ENCODE data around the gene PKIG. TPM values are rescaled to one million over a fixed set of nuclear protein-coding genes. Genes with fewer than 3 reads are reported as not detected.

PKIG gene
- total and polyA plus RNA-seq, 2 of the 8 experiments (the other 6 are each of a cell fraction or from before 2014, with no cell fraction given): 26.7 to 34.3 TPM

GRCh38 chr20:44599715-44600114 lies 17.3 kb downstream of the PKIG start:
- FAIRE-seq (no peak), DNase-seq (ENCODE audit: low read depth in 1 of 2, low spot score in 2 of 2) (no peak)
- H2BK15ac ChIP-seq (ENCODE audit: low read length): no peak overlapping the region
- H3K27me3 ChIP-seq (replicated peaks in 1 of 4; ENCODE audit: control insufficient read depth in 3 of 4, extremely low read depth in 1 of 4, insufficient read depth in 3 of 4, low read length in 3 of 4): no peaks in the 10 kb centered on the region; a peak in 1 of 7 replicates
- H4K20me1 ChIP-seq (replicated peaks in 1 of 2; ENCODE audit: control insufficient read depth in 1 of 2, insufficient read depth in 2 of 2, low read length in 2 of 2): no peaks in the 10 kb centered on the region
- no peak overlapping the region for H3K14ac ChIP-seq (ENCODE audit: insufficient read length)
- H2AK5ac ChIP-seq (ENCODE audit: low read depth, low read length): no peak overlapping the region
- H2BK20ac ChIP-seq (ENCODE audit: low read length): no peak overlapping the region
- ChIA-PET CTCF (ENCODE audit: partially characterized antibody) (interaction anchor here (0.8 to 2.6 kb wide), 5 partner anchors 9 to 83 kb away, joined by 4 to 31 read pairs (median 10); no protein-coding TSS in a partner anchor), POLR2A (ENCODE audit: partially characterized antibody) (no interaction called here)
- peaks cover 12 to 23% (median 17%) of the 10 kb centered on the region in 4 experiments for H3K4me1 ChIP-seq (replicated peaks in 1 of 4; ENCODE audit: control insufficient read depth in 3 of 4, insufficient read depth in 4 of 4, low read length in 3 of 4)
- H2BK5ac ChIP-seq (ENCODE audit: low read depth, low read length): no peak overlapping the region
- TF ChIP-seq HDAC6 (IDR thresholded peaks at IDR 0.05; ENCODE audit: low read depth, low read length): no peak
- no peak for TF ChIP-seq EP300 (IDR thresholded peaks at IDR 0.05; ENCODE audit: borderline replicate concordance in 1 of 2, low read depth in 2 of 2, low read length in 2 of 2)
- TF ChIP-seq KDM1A (IDR thresholded peaks at IDR 0.05; ENCODE audit: borderline replicate concordance, low read length): no peak
- no peak for TF ChIP-seq KDM4A (IDR thresholded peaks at IDR 0.05; ENCODE audit: low read depth, low read length, severe bottlenecking)
- no peaks in the 10 kb centered on the region for H3K36me3 ChIP-seq (ENCODE audit: control insufficient read depth in 2 of 4, insufficient read depth in 4 of 4, low read length in 3 of 4)
- H3K4me3 ChIP-seq (ENCODE audit: extremely low read depth in 1 of 4, insufficient read depth in 2 of 4, low read depth in 3 of 4, low read length in 4 of 4): no peak overlapping the region
- H3K9me3 ChIP-seq (ENCODE audit: insufficient read depth in 2 of 2, low read depth in 1 of 2, low read length in 1 of 2): no peaks in the 10 kb centered on the region
- H4K5ac ChIP-seq (ENCODE audit: insufficient read length, low read depth, low read length): no peak overlapping the region
- no peak overlapping the region for H4K91ac ChIP-seq (replicated peaks; ENCODE audit: insufficient read length, low read length)
- H3K18ac ChIP-seq (ENCODE audit: extremely low read depth, low read length): no peak overlapping the region
- H3K27ac ChIP-seq (ENCODE audit: low read depth, low read length): no peak overlapping the region
- H3K79me1 ChIP-seq (ENCODE audit: low read depth, low read length): no peaks in the 10 kb centered on the region
- H3K4ac ChIP-seq (replicated peaks; ENCODE audit: insufficient read length, low read depth, low read length): no peak overlapping the region
- H3K23me2 ChIP-seq (ENCODE audit: low read depth, low read length): no peaks in the 10 kb centered on the region
- H3K56ac ChIP-seq (replicated peaks; ENCODE audit: insufficient read length, low read depth, low read length): no peak overlapping the region
- no peak overlapping the region for H4K8ac ChIP-seq (ENCODE audit: extremely low read depth, insufficient read depth, low read length)
- H2AFZ ChIP-seq (ENCODE audit: low read length): no peak overlapping the region
- no peak overlapping the region for H3K23ac ChIP-seq (ENCODE audit: insufficient read length)
- no peak overlapping the region for H3K9ac ChIP-seq (replicated peaks in 1 of 4; ENCODE audit: extremely low read depth in 1 of 4, low read depth in 3 of 4, low read length in 3 of 4)
- H3K4me2 ChIP-seq (ENCODE audit: insufficient read depth in 1 of 2, low read depth in 2 of 2, low read length in 2 of 2): no peak overlapping the region
- 95% methylated on average over 1 of the region's 1 CpG; no CpG with 5 or more reads in 1 of the 2 experiments for WGBS, 2 experiments (ENCODE audit: extremely low coverage in 1 of 2, insufficient coverage in 1 of 2, insufficient read length in 1 of 2, insufficient replicate concordance in 2 of 2, low coverage in 1 of 2, low lambda C conversion rate in 2 of 2, missing lambda C conversion rate in 1 of 2)
- no peak overlapping the region for H2BK12ac ChIP-seq (ENCODE audit: low read depth, low read length)
- no peaks in the 10 kb centered on the region for H3K79me2 ChIP-seq (ENCODE audit: control insufficient read depth in 1 of 2, insufficient read depth in 2 of 2, low read length in 2 of 2)
- H2BK120ac ChIP-seq (replicated peaks; ENCODE audit: low read depth, low read length): no peak overlapping the region
